IPS DF 6.9 (cell line): ENCODE data around the gene RHOA.
"Not testable (repeated sequence)": the region's sequence is repeated elsewhere in the genome, so short reads cannot be mapped to it uniquely, and the experiment has no call there.

Source experiments
- DNase-seq: peaks from one replicate; pipeline ENCODE4 v3.0.0-alpha.2; 2013; ENCODE audit warnings: low read depth, low spot score
- H3K27ac ChIP-seq: one replicate; pipeline ENCODE4 v1.5.1; 2013; ENCODE audit warnings: low read length, control low read depth
- H3K27me3 ChIP-seq: 2 replicates; pipeline ENCODE4 v1.6.1; 2013; ENCODE audit warnings: mild to moderate bottlenecking, low read length; ENCODE audit not compliant: control insufficient read depth, insufficient read depth
- H3K36me3 ChIP-seq: 2 replicates; pipeline ENCODE4 v1.6.1; 2013; ENCODE audit warnings: low read length; ENCODE audit not compliant: control insufficient read depth, insufficient read depth
- H3K4me1 ChIP-seq: 2 replicates; pipeline ENCODE4 v1.6.1; 2013; ENCODE audit warnings: low read length; ENCODE audit not compliant: control insufficient read depth, insufficient read depth
- H3K4me3 ChIP-seq: 2 replicates; pipeline ENCODE4 v1.5.1; 2013; ENCODE audit warnings: mild to moderate bottlenecking, low read length
- H3K9me3 ChIP-seq: 2 replicates; pipeline ENCODE4 v1.6.1; 2013; ENCODE audit warnings: low read length, inconsistent platforms; ENCODE audit not compliant: control insufficient read depth, insufficient read depth
- WGBS: extraction: QIAGEN DNeasy Blood & Tissue Kit; methylation state at CpG from one replicate; pipeline ENCODE4 v1.1.7; 2013; ENCODE audit warnings: mixed read lengths, missing lambda C conversion rate; ENCODE audit not compliant: insufficient read length, insufficient coverage; 5-methylcytosine and 5-hydroxymethylcytosine counted together

The RHOA gene

GRCh38 chr3:49412632-49413337 lies 1.0 kb upstream of the RHOA start:
- Histone ChIP-seq H3K9me3 (no peaks in the 10 kb centered on the region), H3K36me3 (no peaks in the 10 kb centered on the region), H3K27me3 (no peaks in the 10 kb centered on the region), H3K4me1 (no peaks in the 10 kb centered on the region), H3K4me3 (peak overlapping the region; percentile 100; the same call in 1 of the 2 replicates), H3K27ac (no peak overlapping the region)
- WGBS = no CpG with 5 or more reads among the region's 16 CpGs
- no peak for DNase-seq

- no peak for DNase-seq
Observed at GRCh38 chr3:49411535-49411967, 225 bp downstream of the RHOA start.

GRCh38 chr3:49410846-49411534 lies 786 bp downstream of the RHOA start:
- no CpG with 5 or more reads among the region's 33 CpGs for WGBS
- no peaks in the 10 kb centered on the region for H3K9me3 ChIP-seq

More at GRCh38 chr3:49411535-49411967, 225 bp downstream of the RHOA start:
- WGBS = no CpG with 5 or more reads among the region's 59 CpGs
- Histone ChIP-seq H3K27me3 (no peaks in the 10 kb centered on the region), H3K9me3 (no peaks in the 10 kb centered on the region), H3K4me1 (no peaks in the 10 kb centered on the region), H3K4me3 (peak overlapping the region; percentile 100), H3K36me3 (no peaks in the 10 kb centered on the region), H3K27ac (no peak overlapping the region)

GRCh38 chr3:49410066-49410845 lies 1.5 kb downstream of the RHOA start:
- Histone ChIP-seq H3K27me3 (no peaks in the 10 kb centered on the region), H3K36me3 (no peaks in the 10 kb centered on the region), H3K4me3 (no peak overlapping the region; the same call in 1 of the 2 replicates), H3K4me1 (no peaks in the 10 kb centered on the region), H3K9me3 (no peaks in the 10 kb centered on the region), H3K27ac (no peak overlapping the region)
- DNase-seq = no peak
- no CpG with 5 or more reads among the region's 4 CpGs for WGBS

More at GRCh38 chr3:49410846-49411534, 786 bp downstream of the RHOA start:
- no peaks in the 10 kb centered on the region for H3K4me1 ChIP-seq
- DNase-seq = no peak
- H3K4me3 ChIP-seq = peak overlapping the region; percentile 100
- no peaks in the 10 kb centered on the region for H3K36me3 ChIP-seq
- no peaks in the 10 kb centered on the region for H3K27me3 ChIP-seq
- no peak overlapping the region for H3K27ac ChIP-seq

GRCh38 chr3:49406571-49407565 lies 4.9 kb downstream of the RHOA start:
- WGBS = no CpG with 5 or more reads among the region's 17 CpGs
- H3K4me1 ChIP-seq = no peaks in the 10 kb centered on the region
- no peaks in the 10 kb centered on the region for H3K36me3 ChIP-seq
- H3K9me3 ChIP-seq = no peaks in the 10 kb centered on the region
- no peak overlapping the region for H3K27ac ChIP-seq
- H3K4me3 ChIP-seq = no peak overlapping the region
- H3K27me3 ChIP-seq = no peaks in the 10 kb centered on the region
- DNase-seq = no peak

GRCh38 chr3:49405570-49405969 lies 6.2 kb downstream of the RHOA start:
- WGBS = no CpG with 5 or more reads among the region's 9 CpGs
- not testable (repeated sequence) for H3K36me3 ChIP-seq, H3K9me3 ChIP-seq, H3K27me3 ChIP-seq, H3K27ac ChIP-seq, H3K4me3 ChIP-seq, DNase-seq, H3K4me1 ChIP-seq

GRCh38 chr3:49403891-49404290 lies 7.9 kb downstream of the RHOA start:
- Histone ChIP-seq H3K4me1 (no peaks in the 10 kb centered on the region), H3K9me3 (no peaks in the 10 kb centered on the region), H3K27me3 (no peaks in the 10 kb centered on the region), H3K27ac (no peak overlapping the region), H3K36me3 (no peaks in the 10 kb centered on the region), H3K4me3 (no peak overlapping the region)
- WGBS = no CpG with 5 or more reads among the region's 5 CpGs
- DNase-seq = no peak

- Histone ChIP-seq H3K4me1 (no peaks in the 10 kb centered on the region), H3K27ac (no peak overlapping the region), H3K9me3 (no peaks in the 10 kb centered on the region), H3K36me3 (no peaks in the 10 kb centered on the region), H3K4me3 (no peak overlapping the region), H3K27me3 (no peaks in the 10 kb centered on the region)
- no CpG with 5 or more reads among the region's 2 CpGs for WGBS
- no peak for DNase-seq
Observed at GRCh38 chr3:49401766-49402165, 10.0 kb downstream of the RHOA start.

GRCh38 chr3:49399461-49399860 lies 12.3 kb downstream of the RHOA start:
- H3K4me1 ChIP-seq = no peaks in the 10 kb centered on the region
- no peaks in the 10 kb centered on the region for H3K36me3 ChIP-seq
- no peaks in the 10 kb centered on the region for H3K9me3 ChIP-seq
- no CpG with 5 or more reads among the region's 3 CpGs for WGBS
- H3K27me3 ChIP-seq = no peaks in the 10 kb centered on the region
- no peak overlapping the region for H3K27ac ChIP-seq
- no peak overlapping the region for H3K4me3 ChIP-seq
- no peak for DNase-seq
